HTERT RPE-1 (cell line): ENCODE measurements around the gene PDE4C.

ENCODE experiments used
- in situ Hi-C: fragments of 300-500 bp; cut with MboI; formaldehyde crosslinking; loops from 4 replicates; pipeline ENCODE4 v1.14.3; 2020; ENCODE audit warnings: low sequenced_read_pairs

Gene PDE4C

GRCh38 chr19:18225702-18226468 is at the start of gene PDE4C:
TSS of gene PDE4C (minus strand) at chr19:18226438. CDS start at chr19:18226415, 23 bp downstream.
- in situ Hi-C loops, result no loop called here

- in situ Hi-C loops, result no loop called here
Measured at GRCh38 chr19:18274781-18275356, 48.6 kb upstream of the PDE4C start.

- in situ Hi-C loops, result no loop called here
Measured at GRCh38 chr19:18274219-18274780, 48.1 kb upstream of the PDE4C start, which contains the start of gene IQCN. TSS of gene IQCN (minus strand) at chr19:18274452. CDS start at chr19:18269478, 4,974 bp downstream.

- in situ Hi-C loops, result no loop called here
Measured at GRCh38 chr19:18273561-18274218, 47.5 kb upstream of the PDE4C start.

- in situ Hi-C loops, result no loop called here
Measured at GRCh38 chr19:18271433-18271841, 45.2 kb upstream of the PDE4C start.

- in situ Hi-C loops, result no loop called here
Measured at GRCh38 chr19:18270326-18270725, 44.1 kb upstream of the PDE4C start.

- in situ Hi-C loops, result no loop called here
Measured at GRCh38 chr19:18269070-18269723, 43.0 kb upstream of the PDE4C start.

- in situ Hi-C loops, result no loop called here
Measured at GRCh38 chr19:18266771-18267686, 40.8 kb upstream of the PDE4C start.

- in situ Hi-C loops, result no loop called here
Measured at GRCh38 chr19:18265582-18265981, 39.3 kb upstream of the PDE4C start.

- in situ Hi-C loops, result no loop called here
Measured at GRCh38 chr19:18264971-18265540, 38.8 kb upstream of the PDE4C start.

- in situ Hi-C loops, result no loop called here
Measured at GRCh38 chr19:18264137-18264854, 38.1 kb upstream of the PDE4C start.

- in situ Hi-C loops, result no loop called here
Measured at GRCh38 chr19:18263324-18264136, 37.3 kb upstream of the PDE4C start.

GRCh38 chr19:18262917-18263316 is 36.7 kb upstream of the PDE4C start:
- in situ Hi-C loops, result no loop called here

- in situ Hi-C loops, result no loop called here
Measured at GRCh38 chr19:18262144-18262543, 35.9 kb upstream of the PDE4C start.

GRCh38 chr19:18261474-18261873 is 35.2 kb upstream of the PDE4C start:
- in situ Hi-C loops, result no loop called here

- in situ Hi-C loops, result no loop called here
Measured at GRCh38 chr19:18259893-18260292, 33.7 kb upstream of the PDE4C start.

- in situ Hi-C loops, result no loop called here
Measured at GRCh38 chr19:18257503-18258470, 31.5 kb upstream of the PDE4C start.
